Suprapubic skin (tissue), 4 donors: ENCODE data around the gene ANO2. TPM values are rescaled to one million over a fixed set of nuclear protein-coding genes. Genes with fewer than 3 reads are reported as not detected.
"Not testable (repeated sequence)": the region's sequence is repeated elsewhere in the genome, so short reads cannot be mapped to it uniquely, and the experiment has no call there.

Experiments used
- DNase-seq, 2 donors: peaks; one replicate each; pipeline ENCODE4 v3.0.0-alpha.2; 2019; ENCODE audit warnings: low spot score in 2 of 2
- H3K27ac ChIP-seq: fragments of 200-600 bp; sonication (generic); one replicate; pipeline ENCODE4 v1.5.1; 2019
- H3K27me3 ChIP-seq: fragments of 200-600 bp; sonication (generic); one replicate; pipeline ENCODE4 v1.5.1; 2019
- H3K36me3 ChIP-seq: fragments of 200-600 bp; sonication (generic); one replicate; pipeline ENCODE4 v1.5.1; 2019
- H3K4me1 ChIP-seq: fragments of 200-600 bp; sonication (generic); one replicate; pipeline ENCODE4 v1.5.1; 2019
- H3K4me3 ChIP-seq: fragments of 200-600 bp; sonication (generic); one replicate; pipeline ENCODE4 v1.5.1; 2019; ENCODE audit warnings: mild to moderate bottlenecking
- H3K9me3 ChIP-seq: fragments of 200-600 bp; sonication (generic); one replicate; pipeline ENCODE4 v1.5.1; 2019
- CTCF ChIP-seq, 2 donors: fragments of 200-600 bp in 1 of 2; fragments of 450-650 bp in 1 of 2; sonication (generic) in 1 of 2; IDR thresholded peaks; one replicate each; pipeline ENCODE4 v1.5.1; 2016 to 2019; ENCODE audit warnings: antibody characterized with exemption in 2 of 2, mild to moderate bottlenecking in 1 of 2, moderate library complexity in 1 of 2
- EP300 ChIP-seq: sonication (generic); formaldehyde crosslinking; IDR thresholded peaks from one replicate; pipeline ENCODE4 v1.6.1; 2017; ENCODE audit warnings: antibody characterized with exemption
- POLR2A ChIP-seq, 2 donors: fragments of 450-650 bp; IDR thresholded peaks; one replicate each; pipeline ENCODE4 v1.6.1; 2017; ENCODE audit warnings: antibody characterized with exemption in 2 of 2, mild to moderate bottlenecking in 2 of 2, moderate library complexity in 2 of 2
- POLR2AphosphoS5 ChIP-seq, 3 donors: sonication (generic); formaldehyde crosslinking; IDR thresholded peaks; one replicate each; pipeline ENCODE4 v1.6.1; 2017; ENCODE audit warnings: antibody characterized with exemption in 3 of 3
- WGBS: methylation state at CpG from one replicate; pipeline ENCODE4 v1.1.5; 2018; 5-methylcytosine and 5-hydroxymethylcytosine counted together
- total RNA-seq, 4 donors: library from RNA; depleted of rRNA; stranded (reverse); fragments of >200 nt; gene quantifications; one replicate each; pipeline ENCODE4 v1.1.0, GENCODE V29; 2016

Gene ANO2
- total RNA-seq, 4 donors from 2014 or later, result 1.1 to 9.7 (median 2.0) TPM

GRCh38 chr12:5840944-5841343, 104.1 kb downstream of the ANO2 start:
- 89% methylated on average over 8 of the region's 9 CpGs for WGBS
- no peaks in the 10 kb centered on the region for H3K9me3 ChIP-seq

GRCh38 chr12:5830111-5830510, 114.9 kb downstream of the ANO2 start:
- Histone ChIP-seq H3K4me1 (no peaks in the 10 kb centered on the region), H3K27ac (no peak overlapping the region), H3K27me3 (peaks cover 11% of the 10 kb centered on the region), H3K36me3 (no peaks in the 10 kb centered on the region), H3K4me3 (no peak overlapping the region), H3K9me3 (no peaks in the 10 kb centered on the region)
- TF ChIP-seq EP300 (no peak), CTCF (IDR thresholded peaks at IDR 0.05) (no peak), POLR2AphosphoS5 (IDR thresholded peaks at IDR 0.05) (no peak), POLR2A (IDR thresholded peaks at IDR 0.05) (no peak)
- DNase-seq, result no peak
- WGBS, result 71% methylated on average over 6 of the region's 6 CpGs

More at GRCh38 chr12:5840944-5841343, 104.1 kb downstream of the ANO2 start:
- no peak overlapping the region for H3K4me3 ChIP-seq
- H3K36me3 ChIP-seq, result no peaks in the 10 kb centered on the region
- no peaks in the 10 kb centered on the region for H3K4me1 ChIP-seq
- H3K27ac ChIP-seq, result no peak overlapping the region
- H3K27me3 ChIP-seq, result peaks cover 2% of the 10 kb centered on the region
- no peak for TF ChIP-seq POLR2A (IDR thresholded peaks at IDR 0.05)
- TF ChIP-seq EP300, result no peak
- no peak for TF ChIP-seq POLR2AphosphoS5 (IDR thresholded peaks at IDR 0.05)
- TF ChIP-seq CTCF (IDR thresholded peaks at IDR 0.05), result no peak
- no peak for DNase-seq

GRCh38 chr12:5827591-5827990, 117.5 kb downstream of the ANO2 start:
- H3K27me3 ChIP-seq, result peaks cover 11% of the 10 kb centered on the region
- no peaks in the 10 kb centered on the region for H3K9me3 ChIP-seq
- DNase-seq, result no peak
- H3K4me3 ChIP-seq, result no peak overlapping the region
- no peak overlapping the region for H3K27ac ChIP-seq
- no peak for TF ChIP-seq POLR2A (IDR thresholded peaks at IDR 0.05)
- TF ChIP-seq EP300, result no peak
- TF ChIP-seq POLR2AphosphoS5 (IDR thresholded peaks at IDR 0.05), result no peak
- TF ChIP-seq CTCF (IDR thresholded peaks at IDR 0.05), result no peak
- 42% methylated on average over 22 of the region's 22 CpGs for WGBS
- H3K4me1 ChIP-seq, result no peaks in the 10 kb centered on the region
- H3K36me3 ChIP-seq, result no peaks in the 10 kb centered on the region

- not testable (repeated sequence) for H3K4me1 ChIP-seq, H3K4me3 ChIP-seq, DNase-seq, H3K36me3 ChIP-seq, H3K9me3 ChIP-seq, H3K27ac ChIP-seq
- WGBS, result 63% methylated on average over 3 of the region's 3 CpGs
- peaks cover 11% of the 10 kb centered on the region for H3K27me3 ChIP-seq
These were observed 119.3 kb downstream of the ANO2 start for GRCh38 chr12:5825761-5826160.

- H3K36me3 ChIP-seq, H3K27me3 ChIP-seq, H3K9me3 ChIP-seq, DNase-seq, H3K4me1 ChIP-seq, H3K27ac ChIP-seq, H3K4me3 ChIP-seq: not testable (repeated sequence)
- WGBS, result 93% methylated on average over 1 of the region's 1 CpG
These were observed 126.2 kb downstream of the ANO2 start for GRCh38 chr12:5818877-5819276.

GRCh38 chr12:5817246-5817645, 127.8 kb downstream of the ANO2 start:
- TF ChIP-seq EP300, result no peak
- no peak for TF ChIP-seq POLR2AphosphoS5 (IDR thresholded peaks at IDR 0.05)
- no peak for TF ChIP-seq POLR2A (IDR thresholded peaks at IDR 0.05)
- no peak for TF ChIP-seq CTCF (IDR thresholded peaks at IDR 0.05)
- H3K4me3 ChIP-seq, result no peak overlapping the region
- H3K27me3 ChIP-seq, result no peaks in the 10 kb centered on the region
- H3K4me1 ChIP-seq, result no peaks in the 10 kb centered on the region
- DNase-seq, result no peak
- no peak overlapping the region for H3K27ac ChIP-seq
- H3K9me3 ChIP-seq, result peaks cover 3% of the 10 kb centered on the region
- no peaks in the 10 kb centered on the region for H3K36me3 ChIP-seq
- WGBS, result 86% methylated on average over 4 of the region's 4 CpGs
